Keratinocyte (primary cell): ENCODE results near the gene GRM7.

Experiments used
- CTCF ChIP-seq, 3 experiments: IDR thresholded peaks in 1 of 3; conservative IDR thresholded peaks in 1 of 3; optimal IDR thresholded peaks in 1 of 3; 2 replicates in 2 of 3; 3 replicates in 1 of 3; pipeline versions ENCODE3 to v1.5.1; 2011; ENCODE audit warnings: low read length in 3 of 3, mild to moderate bottlenecking in 3 of 3, moderate library complexity in 2 of 3, control low read depth in 1 of 3, inconsistent platforms in 1 of 3; ENCODE audit not compliant: insufficient read depth in 2 of 3; ENCODE audit errors: extremely low read depth in 1 of 3
- EZH2 ChIP-seq: IDR thresholded peaks from one replicate; pipeline ENCODE4 v1.6.1; 2012; ENCODE audit warnings: inconsistent platforms, mild to moderate bottlenecking, low read length, moderate library complexity

- TF ChIP-seq CTCF (optimal IDR thresholded peaks at IDR 0.05 in 1 of 3, IDR thresholded peaks at IDR 0.05 in 1 of 3, conservative IDR thresholded peaks at IDR 0.05 in 1 of 3; ENCODE audit: extremely low read depth in 1 of 3, insufficient read depth in 2 of 3, low read length in 3 of 3), result no peak
- TF ChIP-seq EZH2, result no peak
Observed at GRCh38 chr3:7075901-7076300, 215.0 kb downstream of the GRM7 start.
